ENCODE measurements around the gene ETFA. TPM values are rescaled to one million over a fixed set of nuclear protein-coding genes. Genes with fewer than 3 reads are reported as not detected.

ETFA gene
- total and polyA plus RNA-seq, 2 donors from 2014 or later, result 90.1 to 261 TPM

DNA sequence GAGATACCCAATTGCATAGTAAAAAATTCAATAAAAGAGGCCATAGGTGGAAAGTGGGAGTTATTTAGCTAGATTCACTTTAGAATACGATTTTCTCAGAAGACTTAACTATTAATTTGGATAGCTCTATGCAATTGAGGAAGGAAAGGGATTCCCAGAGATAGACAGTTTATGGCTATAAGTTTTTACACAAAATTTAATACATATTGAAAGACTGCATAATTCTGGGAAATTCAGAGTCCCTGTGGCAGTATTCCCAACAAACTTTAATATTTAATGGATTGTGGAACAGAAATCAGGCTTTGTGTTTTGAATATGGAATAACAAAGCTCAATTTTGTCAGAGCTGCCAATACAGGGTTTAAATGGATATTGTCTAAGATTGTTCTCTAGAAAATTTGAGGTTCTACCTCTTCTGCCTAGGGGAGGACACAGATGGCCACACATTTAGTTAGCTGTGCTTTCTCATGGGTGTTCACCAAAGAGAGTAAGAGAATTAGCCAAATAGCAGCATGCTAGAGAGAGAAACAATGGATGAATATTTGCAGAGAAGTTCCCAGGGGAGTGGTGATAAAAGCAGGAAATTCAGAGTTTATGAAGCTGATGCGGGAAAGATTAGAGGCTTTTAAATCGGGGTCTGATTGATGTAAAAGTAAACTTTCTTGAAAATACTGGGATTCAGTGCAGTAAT lies 33.8 kb upstream of the ETFA start:
- Histone ChIP-seq H3K9me3 (ENCODE audit: control insufficient read depth in 2 of 3, insufficient read depth in 1 of 3, low read length in 3 of 3) (peaks cover 0 to 5% (median 0%) of the 10 kb centered on the region in 3 donors), H3K9ac (ENCODE audit: low read length in 3 of 3) (no peak overlapping the region), H3K4me3 (ENCODE audit: low read length in 3 of 3) (no peak overlapping the region), H3K27ac (ENCODE audit: low read depth in 2 of 2, low read length in 2 of 2) (no peak overlapping the region), H3K27me3 (ENCODE audit: control insufficient read depth, insufficient read depth, low read length) (peaks cover 65% of the 10 kb centered on the region), H3K4me1 (ENCODE audit: control insufficient read depth in 2 of 3, insufficient read depth in 2 of 3, low read depth in 1 of 3, low read length in 3 of 3) (peaks cover 0 to 14% (median 3%) of the 10 kb centered on the region in 3 donors), H3K36me3 (ENCODE audit: control insufficient read depth in 2 of 3, insufficient read depth in 3 of 3, low read length in 3 of 3) (no peaks in the 10 kb centered on the region)
- TF ChIP-seq, protein P1, sequence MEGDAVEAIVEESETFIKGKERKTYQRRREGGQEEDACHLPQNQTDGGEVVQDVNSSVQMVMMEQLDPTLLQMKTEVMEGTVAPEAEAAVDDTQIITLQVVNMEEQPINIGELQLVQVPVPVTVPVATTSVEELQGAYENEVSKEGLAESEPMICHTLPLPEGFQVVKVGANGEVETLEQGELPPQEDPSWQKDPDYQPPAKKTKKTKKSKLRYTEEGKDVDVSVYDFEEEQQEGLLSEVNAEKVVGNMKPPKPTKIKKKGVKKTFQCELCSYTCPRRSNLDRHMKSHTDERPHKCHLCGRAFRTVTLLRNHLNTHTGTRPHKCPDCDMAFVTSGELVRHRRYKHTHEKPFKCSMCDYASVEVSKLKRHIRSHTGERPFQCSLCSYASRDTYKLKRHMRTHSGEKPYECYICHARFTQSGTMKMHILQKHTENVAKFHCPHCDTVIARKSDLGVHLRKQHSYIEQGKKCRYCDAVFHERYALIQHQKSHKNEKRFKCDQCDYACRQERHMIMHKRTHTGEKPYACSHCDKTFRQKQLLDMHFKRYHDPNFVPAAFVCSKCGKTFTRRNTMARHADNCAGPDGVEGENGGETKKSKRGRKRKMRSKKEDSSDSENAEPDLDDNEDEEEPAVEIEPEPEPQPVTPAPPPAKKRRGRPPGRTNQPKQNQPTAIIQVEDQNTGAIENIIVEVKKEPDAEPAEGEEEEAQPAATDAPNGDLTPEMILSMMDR (IDR thresholded peaks at IDR 0.05; ENCODE audit: borderline replicate concordance, extremely low read depth, insufficient read depth), result no peak
- FAIRE-seq (no peak), DNase-seq (peak in 1 of 5 donors; percentile 36)
- intact Hi-C loops (cut with DNase I), result no loop called here

DNA sequence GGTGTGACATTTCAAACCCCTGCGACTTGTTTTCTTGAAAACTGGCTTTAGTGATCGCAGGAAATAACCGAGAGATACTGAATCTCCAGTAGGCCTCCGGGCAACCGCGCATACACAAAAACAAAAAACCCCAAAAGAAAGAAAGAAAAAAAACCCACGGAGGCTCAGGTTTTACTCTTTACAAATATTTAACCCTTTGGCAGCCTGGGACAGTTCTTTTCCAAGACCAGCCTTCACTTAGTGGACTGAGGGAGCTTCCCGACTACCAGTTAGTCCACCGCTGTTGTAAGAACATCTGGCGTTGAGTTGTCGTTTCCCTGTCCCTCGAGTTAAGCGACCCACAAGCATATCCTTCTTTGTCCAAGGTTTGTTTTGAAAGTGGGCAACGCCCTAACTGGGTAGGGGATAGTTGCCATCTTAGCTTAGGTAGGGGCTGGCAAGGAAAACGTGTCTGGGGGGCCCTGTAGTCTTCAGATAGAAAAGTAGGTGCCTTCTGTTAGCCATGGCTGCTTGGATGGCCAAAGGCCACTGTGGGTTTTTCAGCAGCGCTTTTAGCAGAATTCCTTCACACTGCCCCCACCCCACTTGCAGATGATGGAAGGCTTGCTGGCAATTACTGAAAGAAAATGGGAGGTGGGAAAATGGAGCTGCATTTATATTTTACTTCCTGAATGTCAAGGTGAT lies 32.2 kb upstream of the ETFA start:
- Histone ChIP-seq H3K27ac (ENCODE audit: low read depth in 2 of 2, low read length in 2 of 2) (no peak overlapping the region), H3K9ac (ENCODE audit: low read length in 3 of 3) (no peak overlapping the region), H3K4me3 (ENCODE audit: low read length in 3 of 3) (no peak overlapping the region), H3K36me3 (ENCODE audit: control insufficient read depth in 2 of 3, insufficient read depth in 3 of 3, low read length in 3 of 3) (no peaks in the 10 kb centered on the region), H3K27me3 (ENCODE audit: control insufficient read depth, insufficient read depth, low read length) (peaks cover 74% of the 10 kb centered on the region), H3K9me3 (ENCODE audit: control insufficient read depth in 2 of 3, insufficient read depth in 1 of 3, low read length in 3 of 3) (peaks cover 0 to 5% (median 0%) of the 10 kb centered on the region in 3 donors), H3K4me1 (ENCODE audit: control insufficient read depth in 2 of 3, insufficient read depth in 2 of 3, low read depth in 1 of 3, low read length in 3 of 3) (peaks cover 0 to 14% (median 3%) of the 10 kb centered on the region in 3 donors)
- TF ChIP-seq, protein P1 (IDR thresholded peaks at IDR 0.05; ENCODE audit: borderline replicate concordance, extremely low read depth, insufficient read depth), result no peak
- DNase-seq (peak in 1 of 5 donors; percentile 57), FAIRE-seq (no peak)
- intact Hi-C loops (cut with DNase I), result no loop called here

DNA sequence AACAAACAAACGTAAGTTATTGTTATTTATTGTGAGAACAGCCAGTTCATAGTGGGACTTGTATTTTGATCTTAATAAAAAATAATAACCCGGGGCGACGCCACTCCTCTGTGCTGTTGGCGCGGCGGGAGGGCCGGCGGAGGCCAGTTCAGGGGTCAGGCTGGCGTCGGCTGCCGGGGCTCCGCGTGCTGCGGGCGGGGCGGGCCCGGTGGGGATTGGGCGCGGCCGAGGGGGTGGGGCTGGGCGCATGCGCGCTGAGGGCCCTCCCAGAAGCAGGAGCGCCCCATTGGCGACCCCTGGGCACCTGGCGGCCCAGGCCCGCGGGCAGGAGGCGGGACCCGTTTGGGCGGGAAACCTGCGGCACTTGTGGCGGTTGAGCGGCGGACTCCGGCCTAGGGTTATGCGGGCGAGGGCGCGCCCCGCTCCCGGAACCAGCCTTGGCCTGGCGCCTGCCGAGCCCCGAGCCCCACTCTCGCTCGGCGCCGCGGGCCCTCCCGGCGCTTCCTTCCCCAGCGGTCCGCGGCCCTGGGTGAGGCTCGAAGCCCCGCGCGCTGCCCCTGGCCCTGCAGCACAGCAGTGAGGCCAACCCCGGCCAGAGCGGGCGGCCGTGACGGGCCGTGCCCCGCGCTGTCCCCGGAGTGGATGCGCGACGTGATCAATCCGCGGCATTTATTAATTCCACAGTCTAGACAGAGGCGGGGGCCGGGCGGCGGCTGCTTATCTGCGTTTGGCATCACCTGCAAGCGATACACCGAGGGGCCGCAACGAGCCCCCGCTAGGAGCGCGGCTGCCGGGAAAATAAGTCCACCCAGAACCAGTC lies 31.3 kb upstream of the ETFA start:
- intact Hi-C loops (cut with DNase I), result no loop called here
- Histone ChIP-seq H3K27me3 (ENCODE audit: control insufficient read depth, insufficient read depth, low read length) (peaks cover 72% of the 10 kb centered on the region), H3K9me3 (ENCODE audit: control insufficient read depth in 2 of 3, insufficient read depth in 1 of 3, low read length in 3 of 3) (peaks cover 0 to 5% (median 0%) of the 10 kb centered on the region in 3 donors), H3K36me3 (ENCODE audit: control insufficient read depth in 2 of 3, insufficient read depth in 3 of 3, low read length in 3 of 3) (no peaks in the 10 kb centered on the region), H3K9ac (ENCODE audit: low read length in 3 of 3) (no peak overlapping the region), H3K4me1 (ENCODE audit: control insufficient read depth in 2 of 3, insufficient read depth in 2 of 3, low read depth in 1 of 3, low read length in 3 of 3) (peaks cover 0 to 21% (median 3%) of the 10 kb centered on the region in 3 donors), H3K27ac (ENCODE audit: low read depth in 2 of 2, low read length in 2 of 2) (no peak overlapping the region), H3K4me3 (ENCODE audit: low read length in 3 of 3) (no peak overlapping the region)
- TF ChIP-seq, protein P1 (IDR thresholded peaks at IDR 0.05; ENCODE audit: borderline replicate concordance, extremely low read depth, insufficient read depth), result no peak
- FAIRE-seq (no peak), DNase-seq (peak in 4 of 5 donors; percentile 30 to 76 (median 52))
